Subcutaneous adipose tissue (tissue), 4 donors: Measurements from ENCODE around the gene BICRA. TPM values are rescaled to one million over a fixed set of nuclear protein-coding genes. Genes with fewer than 3 reads are reported as not detected.

Experiments
- total RNA-seq, 4 donors: library from RNA; depleted of rRNA; stranded (reverse); fragments of >200 nt; gene quantifications; one replicate each; pipeline ENCODE4 v1.1.0, GENCODE V29; 2016
- TF ChIP-seq, protein P1 (sequence below): fragments of 450-650 bp; IDR thresholded peaks from one replicate; pipeline ENCODE4 v1.5.1; 2016; ENCODE audit warnings: low read depth, mild to moderate bottlenecking, control low read depth, antibody characterized with exemption, moderate library complexity

Gene BICRA
- total RNA-seq, 4 donors from 2014 or later = 5.1 to 13.2 (median 8.8) TPM

DNA sequence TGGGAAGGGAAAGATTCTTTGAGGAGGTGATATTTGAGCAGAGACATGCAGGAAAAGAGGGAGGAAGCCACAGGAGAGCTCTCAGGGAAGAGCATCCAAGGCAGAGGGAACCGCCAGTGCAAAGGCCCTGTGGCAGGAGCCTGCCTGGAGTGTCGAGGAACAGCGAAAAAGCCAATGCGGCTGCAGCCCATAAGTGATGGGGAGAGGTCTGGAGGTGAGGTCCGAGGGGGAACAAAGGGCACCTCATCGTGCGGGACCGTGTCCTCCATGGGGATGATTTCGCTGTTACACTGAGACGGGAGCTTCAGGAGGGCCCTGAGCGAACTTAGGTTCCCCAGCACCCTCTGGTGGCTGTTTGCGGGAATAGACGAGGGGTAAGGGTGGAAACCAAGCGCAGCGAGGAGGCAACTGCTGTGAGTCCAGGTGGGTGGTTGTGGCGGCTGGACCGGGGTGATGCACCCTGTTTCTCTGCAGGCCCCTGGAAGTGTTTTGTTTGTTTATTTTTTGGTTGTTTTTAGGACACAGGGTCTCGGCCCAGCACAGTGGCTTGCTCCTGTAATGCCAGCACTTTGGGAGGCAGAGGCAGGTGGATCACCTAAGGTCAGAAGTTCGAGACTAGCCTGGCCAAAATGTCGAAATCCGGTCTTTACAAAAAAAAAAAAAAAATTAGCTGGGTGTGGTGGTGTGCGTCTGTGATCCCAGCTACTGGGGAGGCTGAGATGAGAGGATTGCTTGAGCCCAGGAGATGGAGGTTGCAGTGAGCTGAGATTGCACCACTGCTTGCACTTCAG lies 98.4 kb downstream of the BICRA start:
- TF ChIP-seq, protein P1, sequence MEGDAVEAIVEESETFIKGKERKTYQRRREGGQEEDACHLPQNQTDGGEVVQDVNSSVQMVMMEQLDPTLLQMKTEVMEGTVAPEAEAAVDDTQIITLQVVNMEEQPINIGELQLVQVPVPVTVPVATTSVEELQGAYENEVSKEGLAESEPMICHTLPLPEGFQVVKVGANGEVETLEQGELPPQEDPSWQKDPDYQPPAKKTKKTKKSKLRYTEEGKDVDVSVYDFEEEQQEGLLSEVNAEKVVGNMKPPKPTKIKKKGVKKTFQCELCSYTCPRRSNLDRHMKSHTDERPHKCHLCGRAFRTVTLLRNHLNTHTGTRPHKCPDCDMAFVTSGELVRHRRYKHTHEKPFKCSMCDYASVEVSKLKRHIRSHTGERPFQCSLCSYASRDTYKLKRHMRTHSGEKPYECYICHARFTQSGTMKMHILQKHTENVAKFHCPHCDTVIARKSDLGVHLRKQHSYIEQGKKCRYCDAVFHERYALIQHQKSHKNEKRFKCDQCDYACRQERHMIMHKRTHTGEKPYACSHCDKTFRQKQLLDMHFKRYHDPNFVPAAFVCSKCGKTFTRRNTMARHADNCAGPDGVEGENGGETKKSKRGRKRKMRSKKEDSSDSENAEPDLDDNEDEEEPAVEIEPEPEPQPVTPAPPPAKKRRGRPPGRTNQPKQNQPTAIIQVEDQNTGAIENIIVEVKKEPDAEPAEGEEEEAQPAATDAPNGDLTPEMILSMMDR = no peak

DNA sequence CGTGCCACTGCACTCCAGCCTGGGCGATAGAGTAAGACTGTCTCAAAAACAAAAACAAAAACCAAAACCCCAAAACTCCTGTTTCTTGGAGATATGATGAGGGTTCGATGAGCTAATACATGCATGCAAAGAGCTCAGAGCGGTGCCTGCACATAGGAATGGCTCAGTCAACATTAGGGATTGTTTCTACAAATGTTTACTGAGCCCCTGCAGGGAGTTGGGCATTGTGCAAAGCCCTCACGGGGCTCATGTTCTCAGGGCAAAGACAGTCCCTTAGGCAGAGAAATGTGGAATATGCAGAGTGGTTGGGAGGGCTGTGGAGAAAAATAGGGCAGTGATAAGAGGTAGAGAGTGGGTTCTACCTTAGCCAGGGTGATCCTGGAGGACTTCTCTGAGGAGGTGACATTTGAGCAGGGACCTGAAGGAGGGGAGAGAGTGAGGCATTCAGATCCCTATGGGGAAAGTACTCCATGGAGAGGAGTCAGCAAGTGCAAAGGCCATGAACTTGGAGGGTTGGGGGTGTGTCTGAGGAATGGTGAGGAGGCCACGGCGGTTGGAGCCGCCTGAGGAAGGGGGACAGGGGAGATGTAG lies 102.8 kb downstream of the BICRA start:
- TF ChIP-seq, protein P1 = no peak

- TF ChIP-seq, protein P1 = no peak
Observed at GRCh38 chr19:47713046-47714021, 104.4 kb downstream of the BICRA start, which contains the start of gene EHD2. Gene EHD2 (plus strand): TSS chr19:47713422. CDS start chr19:47716613, 3,191 bp downstream.

DNA sequence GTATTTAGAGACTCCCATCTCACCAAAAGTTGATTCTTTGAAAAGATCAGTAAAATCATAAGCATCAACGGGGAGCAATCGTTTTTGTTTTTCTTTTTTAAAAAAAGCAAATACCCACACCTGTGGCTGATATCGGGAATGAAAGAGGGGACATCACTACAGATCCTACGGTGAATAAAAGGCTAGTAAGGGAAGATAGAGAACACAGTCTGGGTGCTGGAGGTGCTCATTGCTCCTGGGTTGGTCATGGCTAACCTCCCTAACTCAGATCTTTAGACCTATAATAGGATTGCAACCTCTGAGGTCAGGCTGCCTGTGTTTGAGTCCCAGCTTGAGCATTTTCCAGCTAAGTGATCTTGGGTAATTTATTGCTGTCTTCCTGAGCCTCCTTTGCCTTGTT lies 105.4 kb downstream of the BICRA start:
- TF ChIP-seq, protein P1 = no peak

DNA sequence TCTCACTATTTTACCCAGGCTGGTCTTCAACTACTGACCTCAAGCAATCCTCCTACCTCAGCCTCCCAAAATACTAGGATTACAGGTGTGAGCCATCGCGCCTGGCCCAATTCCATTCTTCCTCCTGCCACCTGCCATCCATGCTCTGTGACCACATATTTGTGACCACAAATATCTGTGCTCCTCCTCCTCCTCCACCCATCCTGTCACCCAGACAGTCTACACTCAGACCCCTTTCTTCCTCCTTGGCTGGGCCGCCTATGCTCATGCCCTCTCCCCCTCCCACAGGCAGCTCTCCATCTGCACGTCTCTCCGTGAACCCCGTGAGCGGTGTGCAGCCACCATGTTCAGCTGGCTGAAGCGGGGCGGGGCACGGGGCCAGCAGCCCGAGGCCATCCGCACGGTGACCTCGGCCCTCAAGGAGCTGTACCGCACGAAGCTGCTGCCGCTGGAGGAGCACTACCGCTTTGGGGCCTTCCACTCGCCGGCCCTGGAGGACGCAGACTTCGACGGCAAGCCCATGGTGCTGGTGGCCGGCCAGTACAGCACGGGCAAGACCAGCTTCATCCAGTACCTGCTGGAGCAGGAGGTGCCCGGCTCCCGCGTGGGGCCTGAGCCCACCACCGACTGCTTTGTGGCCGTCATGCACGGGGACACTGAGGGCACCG lies 107.5 kb downstream of the BICRA start:
- TF ChIP-seq, protein P1 = no peak

DNA sequence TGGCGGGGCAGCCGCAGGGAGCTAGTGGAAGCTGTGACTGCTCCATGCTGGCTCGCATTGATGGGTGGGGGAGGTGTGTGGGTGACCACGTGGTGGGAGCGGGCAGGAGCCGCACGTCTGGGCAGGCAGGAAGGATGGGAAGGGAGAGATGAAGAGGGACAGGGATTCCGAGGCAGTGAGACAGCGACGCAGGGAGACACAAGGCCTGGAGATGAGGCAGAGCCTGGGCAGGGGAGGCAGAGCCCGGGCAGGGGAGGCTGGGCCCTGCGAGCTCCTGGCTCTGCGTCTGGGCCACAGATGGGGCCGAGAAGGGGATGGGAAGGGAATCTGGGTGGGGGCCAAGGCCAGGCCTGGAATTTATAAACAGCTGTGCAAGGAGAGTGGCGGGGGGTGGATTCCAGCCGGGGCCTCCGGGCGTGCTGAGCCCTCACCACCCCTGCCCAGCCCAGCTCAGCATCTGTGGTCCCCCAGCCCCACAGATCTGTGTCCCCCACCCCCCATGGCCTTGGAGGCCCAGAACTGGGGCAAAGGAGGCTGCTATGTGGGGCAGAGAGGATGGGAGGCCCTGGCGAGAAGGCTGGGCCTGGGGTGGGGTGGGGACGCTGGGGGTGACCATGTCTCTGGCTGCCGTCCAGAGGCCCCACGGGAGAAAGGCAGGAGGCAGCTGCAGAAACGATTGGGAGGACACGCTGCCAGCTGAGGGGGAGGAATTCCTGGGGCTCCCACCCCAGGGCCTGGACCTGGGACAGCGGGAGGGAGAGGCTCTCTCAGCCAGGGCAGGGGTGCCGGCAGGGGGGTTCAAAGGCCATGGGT lies 110.3 kb downstream of the BICRA start:
- TF ChIP-seq, protein P1 = no peak
